Measurements from ENCODE around the gene KIF2C. TPM values are rescaled to one million over a fixed set of nuclear protein-coding genes. Genes with fewer than 3 reads are reported as not detected.

Gene KIF2C
- total and polyA plus RNA-seq, 9 of the 15 experiments (the other 6 are each of a cell fraction or from before 2014, with no cell fraction given) = 84.9 to 226 (median 169) TPM

GRCh38 chr1:44807364-44808062 lies 67.9 kb downstream of the KIF2C start (continued):
- TF ChIP-seq ZNF395 (CRISPR knock-in tag; IDR thresholded peaks at IDR 0.05) (peak; percentile 98), SMAD1 (IDR thresholded peaks at IDR 0.05; ENCODE audit: low read depth, low read length, partially characterized antibody) (no peak), CBX3 (IDR thresholded peaks at IDR 0.05; ENCODE audit: borderline replicate concordance in 1 of 2, low read length in 2 of 2) (peak in 1 of 2 experiments; percentile 55; a peak in 1 of 3 replicates), TGIF2 (CRISPR knock-in tag; IDR thresholded peaks at IDR 0.05) (no peak), TAF9B (IDR thresholded peaks at IDR 0.05; ENCODE audit: partially characterized antibody) (peak; percentile 93), DNMT1 (IDR thresholded peaks at IDR 0.05) (0 out of 2 replicates have a peak, but pooled peaks have one; percentile 42), HMG20B (CRISPR knock-in tag; IDR thresholded peaks at IDR 0.05) (no peak), FOXK2 (conservative IDR thresholded peaks at IDR 0.05 in 1 of 2, IDR thresholded peaks at IDR 0.05 in 1 of 2; ENCODE audit: low read depth in 2 of 2) (peak; percentile 91 to 92), SIRT6 (IDR thresholded peaks at IDR 0.05; ENCODE audit: low read depth, low read length) (no peak), CBX8 (IDR thresholded peaks at IDR 0.05; ENCODE audit: borderline replicate concordance, extremely low read depth, low read depth, low read length, poor library complexity, severe bottlenecking) (no peak), POLR2AphosphoS5 (IDR thresholded peaks at IDR 0.05; ENCODE audit: control insufficient read depth, insufficient read depth, low read depth, low read length) (peak; percentile 62), ZNF780A (CRISPR knock-in tag; IDR thresholded peaks at IDR 0.05) (no peak), EP400 (IDR thresholded peaks at IDR 0.05) (peak; percentile 98), ZNF699 (CRISPR knock-in tag; IDR thresholded peaks at IDR 0.05; ENCODE audit: insufficient replicate concordance) (no peak), EP300 (IDR thresholded peaks at IDR 0.05; ENCODE audit: low read length) (peak; percentile 71; the same call in 1 of the 2 replicates), HES1 (IDR thresholded peaks at IDR 0.05; ENCODE audit: low read depth) (peak; percentile 4; the same call in 1 of the 2 replicates), HNRNPLL (IDR thresholded peaks at IDR 0.05; ENCODE audit: low read depth, low read length, poor library complexity, severe bottlenecking) (peak; percentile 95), HINFP (tag; conservative IDR thresholded peaks at IDR 0.05; ENCODE audit: low read depth) (peak; percentile 68; the same call in 1 of the 2 replicates), LEF1 (IDR thresholded peaks at IDR 0.05) (peak; percentile 98), JUN (IDR thresholded peaks at IDR 0.05; ENCODE audit: borderline replicate concordance, low read depth, low read length) (peak; percentile 46), JUN (CRISPR knock-in tag; IDR thresholded peaks at IDR 0.05; ENCODE audit: borderline replicate concordance) (peak; percentile 98; the same call in 1 of the 2 replicates), ZNF444 (CRISPR knock-in tag; IDR thresholded peaks at IDR 0.05) (peak; percentile 62; the same call in 1 of the 2 replicates), NR2C2 (CRISPR knock-in tag; IDR thresholded peaks at IDR 0.05) (peak; percentile 78), NR2C2 (tag; IDR thresholded peaks at IDR 0.05) (peak; percentile 95), TCFL5 (CRISPR knock-in tag; conservative IDR thresholded peaks at IDR 0.05) (no peak)

Data from K562 (cell line).